T-helper 1 cell treated with Interleukin-12 subunit alpha and Interleukin-12 subunit beta and Interleukin-4 antibody, amounts not matched to agents 30 μg/mL and 1 μg/mL, for 36 hours (primary cell): ENCODE measurements around the gene ADRB2.
"Not testable (repeated sequence)": the region's sequence is repeated elsewhere in the genome, so short reads cannot be mapped to it uniquely, and the experiment has no call there.

ENCODE experiments used
- H3K27ac Mint-ChIP-seq: one replicate; pipeline ENCODE4 v1.8.0; 2021; ENCODE audit warnings: mild to moderate bottlenecking, mixed read lengths
- H3K27me3 Mint-ChIP-seq: one replicate; pipeline ENCODE4 v1.8.0; 2021; ENCODE audit warnings: low read depth, mixed read lengths
- H3K36me3 Mint-ChIP-seq: one replicate; pipeline ENCODE4 v1.8.0; 2021; ENCODE audit warnings: low read depth, mixed read lengths
- H3K4me1 Mint-ChIP-seq: one replicate; pipeline ENCODE4 v1.8.0; 2021; ENCODE audit warnings: low read depth, mixed read lengths
- H3K4me3 Mint-ChIP-seq: one replicate; pipeline ENCODE4 v1.8.0; 2021; ENCODE audit warnings: mild to moderate bottlenecking, moderate library complexity, mixed read lengths
- H3K9me3 Mint-ChIP-seq: one replicate; pipeline ENCODE4 v1.8.0; 2021; ENCODE audit warnings: mixed read lengths

ADRB2 gene

DNA sequence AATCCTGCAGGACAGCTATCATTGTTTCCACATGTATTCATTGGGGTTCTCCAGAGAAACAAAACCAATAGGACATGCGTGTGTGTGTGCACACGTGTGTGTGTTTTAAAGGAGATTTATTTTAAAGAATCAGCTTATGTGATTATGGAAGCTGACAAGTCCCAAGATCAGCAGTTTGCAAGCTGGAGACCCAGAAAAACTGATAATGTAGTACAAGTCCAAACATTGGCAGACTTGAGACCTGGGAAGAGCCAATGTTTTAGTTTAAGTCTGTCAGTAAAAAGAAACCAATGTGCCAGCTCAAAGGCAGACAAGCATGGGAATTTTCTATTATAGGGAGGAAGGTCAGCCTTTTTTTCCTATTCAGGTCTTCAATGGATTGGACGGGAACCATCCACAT is 35.3 kb downstream of the ADRB2 start:
- H3K36me3 Mint-ChIP-seq, result no peaks in the 10 kb centered on the region
- no peaks in the 10 kb centered on the region for H3K4me1 Mint-ChIP-seq
- no peaks in the 10 kb centered on the region for H3K9me3 Mint-ChIP-seq
- H3K27me3 Mint-ChIP-seq, result peaks cover 22% of the 10 kb centered on the region
- H3K4me3 Mint-ChIP-seq, result no peak overlapping the region
- no peak overlapping the region for H3K27ac Mint-ChIP-seq

DNA sequence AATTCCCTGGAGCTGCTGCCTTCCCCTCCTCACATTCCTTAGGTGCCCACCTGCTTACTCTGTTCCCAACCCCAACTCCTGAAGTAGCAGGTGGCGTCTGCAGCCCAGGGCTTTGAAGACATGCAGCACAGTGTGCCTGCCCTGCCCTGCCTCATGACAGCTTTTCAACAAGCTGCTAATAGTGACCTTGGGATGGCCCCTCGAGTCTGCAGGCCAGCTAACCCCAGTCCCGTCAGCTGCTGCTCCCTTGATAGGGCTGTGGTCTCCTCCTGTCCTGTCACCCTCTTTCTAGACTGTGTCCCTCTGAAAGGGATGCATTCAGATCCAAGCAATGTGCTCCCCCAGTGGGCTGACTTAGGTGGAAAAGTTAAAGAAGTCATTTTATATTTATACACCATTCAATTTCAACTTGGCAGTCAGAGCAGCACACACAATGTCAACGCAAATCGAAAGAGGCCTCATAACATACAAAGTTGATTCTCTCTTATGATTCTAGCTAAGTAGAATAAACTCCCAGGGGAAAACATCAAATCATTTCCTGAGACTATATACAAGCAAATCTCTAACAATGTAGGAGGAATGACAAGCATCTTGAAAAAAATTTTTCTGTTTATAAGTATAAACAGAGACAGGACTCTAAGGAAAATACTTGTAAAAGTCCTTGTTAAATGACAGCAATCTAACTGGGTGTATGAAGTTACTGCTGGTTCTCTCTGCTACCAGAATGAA is 37.9 kb downstream of the ADRB2 start:
- no peaks in the 10 kb centered on the region for H3K9me3 Mint-ChIP-seq
- no peak overlapping the region for H3K27ac Mint-ChIP-seq
- peaks cover 2% of the 10 kb centered on the region for H3K4me1 Mint-ChIP-seq
- H3K36me3 Mint-ChIP-seq, result no peaks in the 10 kb centered on the region
- H3K4me3 Mint-ChIP-seq, result no peak overlapping the region
- H3K27me3 Mint-ChIP-seq, result peaks cover 18% of the 10 kb centered on the region

DNA sequence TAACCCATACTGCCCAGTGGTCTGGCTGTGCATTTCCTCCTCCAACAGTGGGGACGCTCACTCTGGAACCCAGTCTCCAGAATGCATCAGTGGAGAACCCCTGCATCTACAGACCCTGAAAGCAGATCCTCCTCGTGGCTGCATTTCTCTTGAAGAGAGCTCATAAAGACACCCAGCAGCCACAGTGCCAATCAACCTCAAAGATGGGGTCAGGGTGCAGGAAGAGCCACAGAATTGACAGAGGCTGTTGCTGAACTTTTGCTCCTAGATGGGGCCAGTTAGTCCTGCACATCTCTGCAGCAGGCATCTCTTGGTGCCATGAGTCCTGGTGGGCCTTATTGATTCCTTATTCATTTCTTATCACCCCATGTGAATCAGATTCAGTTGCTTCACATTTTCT is 39.6 kb downstream of the ADRB2 start:
- H3K27ac Mint-ChIP-seq, result no peak overlapping the region
- no peak overlapping the region for H3K4me3 Mint-ChIP-seq
- no peaks in the 10 kb centered on the region for H3K36me3 Mint-ChIP-seq
- peaks cover 2% of the 10 kb centered on the region for H3K27me3 Mint-ChIP-seq
- peaks cover 2% of the 10 kb centered on the region for H3K4me1 Mint-ChIP-seq
- H3K9me3 Mint-ChIP-seq, result no peaks in the 10 kb centered on the region

DNA sequence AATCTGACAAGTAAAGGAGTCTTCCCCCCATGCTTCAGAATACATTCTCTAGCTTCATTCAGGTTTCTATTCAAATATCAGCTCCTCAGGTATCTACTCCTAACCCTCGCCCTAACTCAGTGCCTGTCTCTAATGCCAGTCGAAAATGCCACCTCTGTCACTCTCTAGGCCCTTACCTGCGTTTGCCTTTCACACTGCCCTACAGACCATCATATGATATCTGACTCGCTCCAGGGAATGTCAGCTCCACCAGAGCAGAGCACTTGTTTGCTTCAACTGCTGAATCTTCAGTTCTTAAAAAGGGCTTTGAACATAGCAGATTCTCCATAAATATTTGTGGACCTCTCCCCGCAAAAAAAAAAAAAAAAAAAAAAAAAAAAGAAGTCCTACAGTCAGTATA is 46.7 kb downstream of the ADRB2 start:
- H3K4me3 Mint-ChIP-seq, result no peak overlapping the region
- no peaks in the 10 kb centered on the region for H3K36me3 Mint-ChIP-seq
- no peak overlapping the region for H3K27ac Mint-ChIP-seq
- peaks cover 2% of the 10 kb centered on the region for H3K4me1 Mint-ChIP-seq
- H3K27me3 Mint-ChIP-seq, result peaks cover 26% of the 10 kb centered on the region
- no peaks in the 10 kb centered on the region for H3K9me3 Mint-ChIP-seq

DNA sequence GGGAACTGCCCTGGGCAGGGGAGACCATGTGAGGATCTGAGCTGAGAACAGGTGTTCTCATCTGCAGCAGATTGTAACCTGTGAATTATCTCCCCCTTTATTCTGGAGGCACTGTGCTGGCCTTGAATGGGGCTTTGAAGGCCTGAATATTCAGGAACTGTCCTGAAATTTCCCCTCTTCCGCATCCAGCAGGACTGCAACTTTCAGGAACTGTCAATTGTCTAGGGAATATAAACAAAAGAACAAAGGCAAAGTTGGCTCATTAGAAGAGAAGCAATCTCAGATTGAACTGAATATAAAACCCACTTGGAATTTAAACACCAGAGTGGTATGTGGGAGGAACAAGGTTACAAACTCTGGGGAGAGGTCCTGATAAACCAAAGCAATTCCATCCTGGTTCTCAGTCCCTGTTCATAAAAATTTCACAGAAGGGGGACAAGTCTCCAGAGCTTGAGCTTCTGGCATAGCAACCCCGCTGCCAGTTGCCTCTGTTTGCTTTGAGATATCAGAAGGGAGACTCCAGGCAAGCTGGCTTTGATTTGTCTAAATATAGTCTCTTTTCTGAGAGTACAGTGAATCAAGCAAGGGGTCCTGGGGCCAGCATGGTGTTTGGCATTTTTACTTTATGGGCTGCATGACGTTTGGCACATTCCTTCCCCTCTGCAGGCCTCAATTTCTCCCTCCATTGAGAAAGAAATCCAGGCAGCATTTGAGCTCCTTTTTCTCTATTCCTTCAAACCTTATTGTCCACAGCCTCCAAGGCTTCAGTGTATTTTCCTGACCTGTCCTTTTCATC is 47.5 kb downstream of the ADRB2 start:
- Mint-ChIP-seq H3K4me1 (no peaks in the 10 kb centered on the region), H3K27me3 (peaks cover 26% of the 10 kb centered on the region), H3K27ac (no peak overlapping the region)

DNA sequence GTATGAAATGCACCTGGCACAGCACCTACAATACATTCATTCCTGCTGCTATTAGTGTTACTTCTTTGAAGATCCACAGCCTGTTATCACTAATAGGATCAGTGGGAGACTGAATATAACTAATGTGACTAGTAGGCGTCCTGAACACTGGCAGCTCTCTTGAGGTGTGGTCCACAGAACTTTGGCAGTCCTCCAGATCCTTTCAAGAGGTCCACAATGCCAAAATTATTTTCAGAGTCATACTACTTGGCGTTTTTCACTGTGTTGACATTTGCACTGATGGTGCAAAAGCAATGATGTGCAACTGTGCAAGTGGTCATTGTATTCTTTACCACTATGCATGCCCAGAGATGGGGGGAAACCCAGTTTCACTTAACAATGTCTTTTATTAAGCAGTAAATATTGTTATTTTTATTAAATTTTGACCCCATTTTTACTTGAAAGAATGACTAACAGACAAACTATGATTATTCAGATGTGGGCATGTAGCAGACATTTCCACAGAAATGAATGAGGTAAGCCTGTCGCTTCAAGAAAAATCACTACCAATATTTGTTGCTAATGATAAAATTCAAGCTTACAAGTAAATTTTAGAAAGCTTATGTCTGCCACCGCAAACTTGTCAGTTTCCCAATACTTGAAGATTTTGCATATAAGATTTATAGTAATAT is 48.9 kb downstream of the ADRB2 start:
- no peaks in the 10 kb centered on the region for H3K36me3 Mint-ChIP-seq
- no peaks in the 10 kb centered on the region for H3K4me1 Mint-ChIP-seq
- H3K4me3 Mint-ChIP-seq, result no peak overlapping the region
- H3K27ac Mint-ChIP-seq, result no peak overlapping the region
- peaks cover 34% of the 10 kb centered on the region for H3K27me3 Mint-ChIP-seq
- no peaks in the 10 kb centered on the region for H3K9me3 Mint-ChIP-seq

More for the DNA sequence above, 47.5 kb downstream of the ADRB2 start:
- H3K4me3 Mint-ChIP-seq, result no peak overlapping the region
- H3K9me3 Mint-ChIP-seq, result no peaks in the 10 kb centered on the region
- no peaks in the 10 kb centered on the region for H3K36me3 Mint-ChIP-seq

DNA sequence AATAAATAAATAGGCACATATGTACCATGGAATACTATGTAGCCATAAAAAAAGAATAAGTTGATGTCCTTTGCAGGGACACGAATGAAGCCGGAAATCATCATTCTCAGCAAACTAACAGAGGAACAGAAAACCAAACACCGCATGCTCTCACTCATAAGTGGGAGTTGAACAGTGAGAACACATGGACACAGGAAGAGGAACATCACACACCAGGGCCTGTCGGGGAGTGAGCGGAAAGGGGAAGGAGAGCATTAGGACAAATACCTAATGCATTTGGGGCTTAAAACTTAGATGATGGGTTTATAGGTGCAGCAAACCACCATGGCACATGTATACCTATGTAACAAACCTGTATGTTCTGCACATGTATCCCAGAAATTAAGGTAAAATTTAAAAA is 51.0 kb downstream of the ADRB2 start:
- H3K27ac Mint-ChIP-seq, H3K4me1 Mint-ChIP-seq, H3K9me3 Mint-ChIP-seq, H3K4me3 Mint-ChIP-seq, H3K36me3 Mint-ChIP-seq: not testable (repeated sequence)
- H3K27me3 Mint-ChIP-seq, result peaks cover 34% of the 10 kb centered on the region
